ENCODE measurements around the gene ZNF600.
"Not testable (repeated sequence)": the region's sequence is repeated elsewhere in the genome, so short reads cannot be mapped to it uniquely, and the experiment has no call there.

ZNF600 gene

DNA sequence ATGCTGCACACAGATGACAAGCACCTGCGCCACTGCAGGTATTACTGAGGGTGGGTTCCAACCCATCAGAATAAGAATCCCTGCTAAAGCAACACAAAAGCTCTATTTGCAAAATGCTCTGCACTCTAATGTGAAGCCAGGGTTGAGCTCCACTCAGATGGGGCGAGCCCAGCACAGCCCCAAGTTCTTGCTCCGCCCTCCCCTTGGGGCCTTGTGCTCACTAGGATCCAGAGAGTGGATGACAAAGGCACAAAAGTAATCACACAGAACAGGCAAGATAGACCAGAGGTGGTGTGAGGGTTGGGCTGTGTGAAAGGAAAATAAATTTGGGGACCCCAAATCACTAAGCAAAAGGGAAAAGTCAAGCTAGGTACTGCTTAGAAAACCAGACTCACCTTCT is 43.5 kb downstream of the ZNF600 start:
- ChIA-PET POLR2A (ENCODE audit: low non-redundant PET) (no interaction called here), CTCF (no interaction called here)
- TF ChIP-seq, protein P1, sequence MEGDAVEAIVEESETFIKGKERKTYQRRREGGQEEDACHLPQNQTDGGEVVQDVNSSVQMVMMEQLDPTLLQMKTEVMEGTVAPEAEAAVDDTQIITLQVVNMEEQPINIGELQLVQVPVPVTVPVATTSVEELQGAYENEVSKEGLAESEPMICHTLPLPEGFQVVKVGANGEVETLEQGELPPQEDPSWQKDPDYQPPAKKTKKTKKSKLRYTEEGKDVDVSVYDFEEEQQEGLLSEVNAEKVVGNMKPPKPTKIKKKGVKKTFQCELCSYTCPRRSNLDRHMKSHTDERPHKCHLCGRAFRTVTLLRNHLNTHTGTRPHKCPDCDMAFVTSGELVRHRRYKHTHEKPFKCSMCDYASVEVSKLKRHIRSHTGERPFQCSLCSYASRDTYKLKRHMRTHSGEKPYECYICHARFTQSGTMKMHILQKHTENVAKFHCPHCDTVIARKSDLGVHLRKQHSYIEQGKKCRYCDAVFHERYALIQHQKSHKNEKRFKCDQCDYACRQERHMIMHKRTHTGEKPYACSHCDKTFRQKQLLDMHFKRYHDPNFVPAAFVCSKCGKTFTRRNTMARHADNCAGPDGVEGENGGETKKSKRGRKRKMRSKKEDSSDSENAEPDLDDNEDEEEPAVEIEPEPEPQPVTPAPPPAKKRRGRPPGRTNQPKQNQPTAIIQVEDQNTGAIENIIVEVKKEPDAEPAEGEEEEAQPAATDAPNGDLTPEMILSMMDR (conservative IDR thresholded peaks at IDR 0.05; ENCODE audit: low read depth), result no peak
- no peak overlapping the region for H3K27ac ChIP-seq
- no peak for DNase-seq (ENCODE audit: low spot score)

DNA sequence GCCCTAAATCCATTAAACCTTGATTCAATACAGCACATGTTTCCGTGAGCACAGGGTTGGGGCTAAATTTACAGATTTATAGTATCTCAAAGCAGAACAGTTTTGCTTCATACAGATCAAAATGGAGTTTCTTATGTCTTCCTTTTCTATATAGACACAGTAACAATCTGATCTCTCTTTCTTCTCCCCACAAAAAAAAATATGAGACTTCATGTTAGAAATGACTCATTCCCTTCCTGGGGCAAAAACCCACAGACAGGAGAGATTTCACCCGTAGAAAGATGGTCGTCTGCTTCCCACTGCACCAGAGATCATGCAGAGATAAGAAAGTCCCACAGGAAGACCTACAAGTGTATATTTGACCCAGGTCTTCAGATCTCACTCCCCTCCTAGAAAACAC is 44.1 kb downstream of the ZNF600 start:
- TF ChIP-seq, protein P1 (conservative IDR thresholded peaks at IDR 0.05; ENCODE audit: low read depth), result no peak
- no peak for DNase-seq (ENCODE audit: low spot score)
- ChIA-PET CTCF (no interaction called here), POLR2A (ENCODE audit: low non-redundant PET) (no interaction called here)
- no peak overlapping the region for H3K27ac ChIP-seq

DNA sequence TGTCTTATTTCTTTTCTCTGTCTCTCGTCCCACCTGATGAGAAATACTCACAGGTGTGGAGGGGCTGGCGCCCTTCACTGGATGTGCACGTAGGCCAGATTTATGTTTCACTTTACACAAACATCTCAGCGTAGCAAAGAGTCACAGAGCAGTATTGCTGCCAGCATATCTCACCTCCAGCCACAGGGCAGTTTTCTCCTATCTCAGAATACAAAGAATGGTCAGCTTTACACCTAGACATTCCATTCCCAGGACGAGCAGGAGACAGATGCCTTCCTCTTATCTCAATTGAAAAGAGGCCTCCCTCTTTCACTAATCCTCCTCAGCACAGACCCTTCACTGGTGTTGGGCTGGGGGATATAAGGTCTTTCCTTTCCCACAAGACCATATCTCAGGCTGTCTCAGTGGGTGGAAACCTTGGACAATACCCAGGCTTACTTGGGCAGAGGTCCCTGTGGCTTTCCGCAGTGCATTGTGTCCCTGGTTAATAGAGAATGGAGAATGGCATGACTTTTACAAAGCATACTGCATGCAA is 44.6 kb downstream of the ZNF600 start:
- POLR2A ChIA-PET (ENCODE audit: low non-redundant PET), result no interaction called here

DNA sequence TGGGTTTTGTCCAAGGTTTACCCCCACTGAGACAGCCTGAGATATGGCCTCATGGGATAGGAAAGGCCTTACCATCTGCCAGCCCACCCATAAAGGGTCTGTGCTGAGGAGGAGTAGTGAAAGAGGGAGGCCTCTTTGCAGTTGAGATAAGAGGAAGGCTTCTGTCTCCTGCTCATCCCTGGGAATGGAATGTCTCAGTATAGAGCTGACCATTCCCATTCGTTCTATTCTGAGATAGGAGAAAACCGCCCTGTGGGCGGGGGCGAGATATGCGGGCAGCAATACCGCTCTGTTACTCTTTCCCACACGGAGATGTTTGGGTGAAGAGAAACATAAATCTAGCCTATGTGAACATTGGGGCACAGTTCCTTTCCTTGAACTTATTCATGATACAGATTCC is 45.2 kb downstream of the ZNF600 start:
- DNase-seq (ENCODE audit: low spot score); H3K27ac ChIP-seq; POLR2A ChIA-PET (ENCODE audit: low non-redundant PET); CTCF ChIA-PET: not testable (repeated sequence)

More for the DNA sequence above, 44.6 kb downstream of the ZNF600 start:
- CTCF ChIA-PET, result no interaction called here
- TF ChIP-seq, protein P1 (conservative IDR thresholded peaks at IDR 0.05; ENCODE audit: low read depth), result no peak
- DNase-seq (ENCODE audit: low spot score), result no peak
- no peak overlapping the region for H3K27ac ChIP-seq

DNA sequence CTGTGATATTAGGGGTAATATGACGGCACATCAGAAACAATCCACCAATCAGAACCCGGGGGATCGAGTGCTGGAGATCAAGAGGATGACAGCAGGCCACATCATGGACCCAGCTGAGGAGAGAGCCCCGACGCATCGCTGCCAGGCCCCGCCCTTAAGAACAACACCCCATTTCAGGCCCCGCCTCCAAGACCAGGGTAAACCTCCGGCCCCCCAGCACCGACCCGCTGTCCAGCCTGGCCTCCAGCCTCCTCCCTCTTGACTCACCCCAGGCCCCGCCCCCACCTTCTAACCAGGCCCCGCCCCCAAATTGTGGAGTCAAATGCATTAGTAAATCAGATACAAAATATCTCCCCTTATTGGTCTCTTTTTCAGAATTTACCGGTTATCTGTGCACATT is 47.0 kb downstream of the ZNF600 start:
- no peak overlapping the region for H3K27ac ChIP-seq
- DNase-seq (ENCODE audit: low spot score), result no peak
- TF ChIP-seq, protein P1 (conservative IDR thresholded peaks at IDR 0.05; ENCODE audit: low read depth), result no peak
- ChIA-PET CTCF (no interaction called here), POLR2A (ENCODE audit: low non-redundant PET) (no interaction called here)

DNA sequence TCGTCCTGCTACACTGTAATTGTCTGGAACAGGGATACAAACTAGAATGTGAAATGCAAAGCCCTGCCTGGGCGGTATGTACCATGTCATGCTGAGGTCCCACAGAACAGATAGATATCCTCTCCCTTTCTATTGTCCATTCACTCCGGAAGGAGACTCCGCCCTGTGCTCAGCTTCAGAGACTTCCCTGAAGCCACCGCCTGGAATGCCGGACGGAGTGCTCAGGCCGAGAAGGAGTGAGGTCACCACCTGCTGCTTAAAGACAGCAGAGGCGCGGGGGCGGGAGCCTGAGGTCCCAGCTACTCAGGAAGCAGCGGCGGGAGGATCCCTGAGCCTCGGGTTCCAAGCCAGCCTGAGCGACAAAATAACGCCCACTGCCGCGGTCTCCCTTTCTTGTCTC is 50.9 kb downstream of the ZNF600 start:
- TF ChIP-seq, protein P1 (conservative IDR thresholded peaks at IDR 0.05; ENCODE audit: low read depth), result no peak
- ChIA-PET CTCF (interaction anchor here (0.7 kb wide), 1 partner anchor 420 kb away, joined by 5 read pairs; no protein-coding TSS in a partner anchor), POLR2A (ENCODE audit: low non-redundant PET) (interaction anchor here (0.6 kb wide), 1 partner anchor 450 kb away, joined by 8 read pairs; no protein-coding TSS in a partner anchor)
- no peak for DNase-seq (ENCODE audit: low spot score)
- peak overlapping the region; percentile 84 for H3K27ac ChIP-seq

DNA sequence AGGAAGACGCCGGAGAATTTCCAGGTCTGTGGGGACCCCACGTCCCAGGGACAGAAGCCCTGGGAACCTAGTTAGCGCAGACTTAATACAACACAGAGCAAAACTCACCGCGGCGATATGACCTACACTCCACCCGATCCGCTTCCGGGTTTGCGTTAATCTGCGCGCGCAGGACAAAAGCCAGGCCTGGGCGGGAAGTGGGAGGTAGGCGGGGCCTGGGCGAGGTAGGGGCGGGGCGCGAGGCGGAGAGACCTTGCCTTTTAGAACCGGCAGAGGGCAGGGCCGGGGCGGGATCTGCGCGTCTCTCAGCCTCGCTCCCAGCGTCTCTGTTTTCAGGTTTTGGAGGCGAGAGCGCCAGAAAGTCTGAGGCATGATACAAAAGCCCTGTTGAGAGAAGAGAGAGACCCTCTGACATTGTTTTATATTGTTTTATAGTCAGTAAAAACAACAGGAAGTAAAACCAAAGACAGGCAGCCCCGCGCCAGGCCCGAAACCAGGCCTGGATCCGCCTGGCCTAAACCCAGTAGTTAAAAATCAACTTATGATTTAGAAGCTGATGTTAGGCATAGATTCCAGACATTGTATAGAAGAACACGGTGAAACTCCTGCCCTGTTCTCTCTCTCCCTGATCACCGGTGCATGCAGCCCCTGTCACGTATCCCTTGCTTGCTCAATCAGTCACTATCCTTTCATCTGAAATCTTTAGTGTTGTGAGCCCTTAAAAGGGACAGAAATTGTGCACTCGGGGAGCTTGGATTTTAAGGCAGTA is 51.5 kb downstream of the ZNF600 start, which contains the start of gene ZNF611:
Gene ZNF611, minus strand, starts transcription at position 152 of the 769 bp plus-strand sequence. CDS start 19,150 bp downstream, outside the sequence.
- peak; percentile 91 for DNase-seq (ENCODE audit: low spot score)
- TF ChIP-seq, protein P1 (conservative IDR thresholded peaks at IDR 0.05; ENCODE audit: low read depth), result peak; percentile 41
- ChIA-PET CTCF (interaction anchor here (0.7 kb wide), 1 partner anchor 420 kb away, joined by 5 read pairs; no protein-coding TSS in a partner anchor), POLR2A (ENCODE audit: low non-redundant PET) (interaction anchor here (0.6 kb wide), 1 partner anchor 449 kb away, joined by 8 read pairs; no protein-coding TSS in a partner anchor)
- H3K27ac ChIP-seq, result peak within 1 kb of the TSS; percentile 84

Data from RWPE1 (cell line).